CD4-positive, CD25-positive, alpha-beta regulatory T cell (primary cell): ENCODE measurements around the gene CCDC83. TPM values are rescaled to one million over a fixed set of nuclear protein-coding genes. Genes with fewer than 3 reads are reported as not detected.
"Not testable (repeated sequence)": the region's sequence is repeated elsewhere in the genome, so short reads cannot be mapped to it uniquely, and the experiment has no call there.

Source experiments
- ATAC-seq, 2 donors: fragments of 150-1000 bp; cut with Tn5 transposase; one replicate each; pipeline ENCODE4 v1.10.0; 2021; ENCODE audit warnings: low read depth in 2 of 2, moderate number of reproducible peaks in 2 of 2, moderate library complexity in 1 of 2
- DNase-seq, 3 donors: peaks; one replicate each; pipeline versions ENCODE4 v3.0.0 to v3.0.0-alpha.2; 2012 to 2022; ENCODE audit warnings: mixed read lengths in 1 of 3
- H3K27ac ChIP-seq: one replicate; pipeline ENCODE4 v1.7.0; 2013; ENCODE audit warnings: mild to moderate bottlenecking, low read length; ENCODE audit not compliant: insufficient read depth, poor library complexity, severe bottlenecking
- H3K27me3 ChIP-seq: one replicate; pipeline ENCODE4 v1.7.0; 2013; ENCODE audit warnings: low read length; ENCODE audit not compliant: control insufficient read depth, insufficient read depth
- H3K36me3 ChIP-seq: one replicate; pipeline ENCODE4 v1.7.0; 2013; ENCODE audit warnings: mild to moderate bottlenecking, low read length, moderate library complexity; ENCODE audit not compliant: control insufficient read depth, insufficient read depth
- H3K4me1 ChIP-seq: 2 replicates; pipeline ENCODE4 v1.7.0; 2013; ENCODE audit warnings: mild to moderate bottlenecking, low read length; ENCODE audit not compliant: insufficient read depth, control insufficient read depth, poor library complexity, severe bottlenecking
- H3K4me3 ChIP-seq: one replicate; pipeline ENCODE4 v1.7.0; 2013; ENCODE audit warnings: low read depth, mild to moderate bottlenecking, low read length, moderate library complexity
- H3K9me3 ChIP-seq, 2 experiments: 1 replicate in 1 of 2; 2 replicates in 1 of 2; pipeline ENCODE4 v1.7.0; 2013; ENCODE audit warnings: low read length in 2 of 2, mild to moderate bottlenecking in 1 of 2, moderate library complexity in 1 of 2; ENCODE audit not compliant: control insufficient read depth in 2 of 2
- H3K27ac Mint-ChIP-seq, 3 donors: one replicate each; pipeline ENCODE4 v1.8.0; 2020 to 2022; ENCODE audit warnings: mild to moderate bottlenecking in 3 of 3, mixed read lengths in 3 of 3, moderate library complexity in 2 of 3
- H3K27me3 Mint-ChIP-seq: one replicate; pipeline ENCODE4 v1.8.0; 2022; ENCODE audit warnings: mild to moderate bottlenecking, mixed read lengths
- H3K36me3 Mint-ChIP-seq: one replicate; pipeline ENCODE4 v1.8.0; 2020; ENCODE audit warnings: mixed read lengths
- H3K4me1 Mint-ChIP-seq, 4 donors: one replicate each; pipeline ENCODE4 v1.8.0; 2020 to 2022; ENCODE audit warnings: mixed read lengths in 4 of 4, mild to moderate bottlenecking in 1 of 4
- H3K4me3 Mint-ChIP-seq, 4 donors: one replicate each; pipeline ENCODE4 v1.8.0; 2020 to 2022; ENCODE audit warnings: mild to moderate bottlenecking in 4 of 4, mixed read lengths in 4 of 4, moderate library complexity in 3 of 4
- H3K9me3 Mint-ChIP-seq, 7 donors: one replicate each; pipeline ENCODE4 v1.8.0; 2020 to 2022; ENCODE audit warnings: mixed read lengths in 7 of 7, mild to moderate bottlenecking in 3 of 7, moderate library complexity in 2 of 7
- polyA plus RNA-seq, 4 donors: library from polyadenylated mRNA; unstranded; fragments of 300-500 nt; fragmentation: Illumina TruSeq; gene quantifications; one replicate each; pipeline ENCODE4 v1.2.3, GENCODE V29; 2021
- total RNA-seq: library from RNA; stranded (reverse); gene quantifications from one replicate; pipeline ENCODE4 v1.2.3, GENCODE V29; 2022

Gene CCDC83
- total and polyA plus RNA-seq, 5 donors from 2014 or later: not detected

DNA sequence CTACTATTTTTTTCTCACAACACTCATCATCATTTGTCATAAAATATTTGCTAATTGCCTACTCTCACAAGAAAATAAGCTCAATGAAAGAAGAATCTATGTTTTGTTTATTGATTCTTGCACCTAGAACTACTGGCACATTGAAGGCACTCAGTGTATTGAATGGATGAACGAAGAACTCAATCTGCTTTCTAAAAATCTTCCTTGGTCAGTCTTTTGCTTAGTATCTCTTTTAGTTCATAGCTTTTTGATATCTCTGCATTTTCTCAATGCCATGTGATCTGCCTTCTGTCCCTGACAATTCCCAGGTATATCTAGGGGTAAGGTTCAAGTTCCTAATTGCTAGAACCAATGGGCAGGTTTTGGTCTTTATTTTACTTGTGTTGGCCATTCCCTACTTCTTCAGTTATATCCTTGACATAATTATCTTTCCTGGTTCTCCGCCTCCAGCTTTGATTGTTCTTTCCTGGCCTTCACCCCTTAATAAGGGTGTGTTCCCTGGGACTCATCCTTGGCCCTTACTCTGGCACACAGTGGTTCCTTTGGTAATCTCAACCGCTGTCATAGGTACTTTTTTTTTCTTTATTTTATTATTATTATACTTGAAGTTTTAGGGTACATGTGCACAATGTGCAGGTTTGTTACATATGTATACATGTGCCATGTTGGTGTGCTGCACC, 96.4 kb downstream of the CCDC83 start:
- Mint-ChIP-seq H3K27me3 (no peaks in the 10 kb centered on the region), H3K4me3 (no peak overlapping the region), H3K27ac (peak overlapping the region in 1 of 3 donors; percentile 32), H3K9me3 (peaks cover 0 to 21% (median 5%) of the 10 kb centered on the region in 7 donors), H3K4me1 (peaks cover 0 to 7% (median 0%) of the 10 kb centered on the region in 4 donors), H3K36me3 (peaks cover 30% of the 10 kb centered on the region)
- DNase-seq (no peak), ATAC-seq (no peak)
- Histone ChIP-seq H3K27me3 (no peaks in the 10 kb centered on the region), H3K4me1 (no peaks in the 10 kb centered on the region), H3K4me3 (no peak overlapping the region), H3K36me3 (peaks cover 22% of the 10 kb centered on the region), H3K27ac (no peak overlapping the region), H3K9me3 (peaks cover 0 to 12% of the 10 kb centered on the region in 2 experiments)

DNA sequence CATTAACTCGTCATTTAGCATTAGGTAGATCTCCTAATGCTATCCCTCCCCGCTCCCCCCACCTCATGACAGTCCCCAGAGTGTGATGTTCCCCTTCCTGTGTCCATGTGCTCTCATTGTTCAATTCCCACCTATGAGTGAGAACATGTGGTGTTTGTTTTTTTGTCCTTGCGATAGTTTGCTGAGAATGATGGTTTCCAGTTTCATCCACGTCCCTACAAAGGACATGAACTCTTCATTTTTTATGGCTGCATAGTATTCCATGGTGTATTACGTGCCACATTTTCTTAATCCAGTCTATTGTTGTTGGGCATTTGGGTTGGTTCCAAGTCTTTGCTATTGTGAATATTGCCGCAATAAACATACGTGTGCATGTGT, 96.9 kb downstream of the CCDC83 start:
- Mint-ChIP-seq H3K27ac (peak overlapping the region in 1 of 3 donors; percentile 32), H3K36me3 (peaks cover 35% of the 10 kb centered on the region), H3K9me3 (peaks cover 0 to 21% (median 5%) of the 10 kb centered on the region in 7 donors)
- H3K4me3 Mint-ChIP-seq, H3K4me3 ChIP-seq, H3K27ac ChIP-seq, ATAC-seq, H3K4me1 Mint-ChIP-seq, H3K27me3 ChIP-seq, DNase-seq, H3K27me3 Mint-ChIP-seq, H3K4me1 ChIP-seq: not testable (repeated sequence)
- peaks cover 27% of the 10 kb centered on the region for H3K36me3 ChIP-seq
- peaks cover 0 to 12% of the 10 kb centered on the region in 2 experiments for H3K9me3 ChIP-seq

DNA sequence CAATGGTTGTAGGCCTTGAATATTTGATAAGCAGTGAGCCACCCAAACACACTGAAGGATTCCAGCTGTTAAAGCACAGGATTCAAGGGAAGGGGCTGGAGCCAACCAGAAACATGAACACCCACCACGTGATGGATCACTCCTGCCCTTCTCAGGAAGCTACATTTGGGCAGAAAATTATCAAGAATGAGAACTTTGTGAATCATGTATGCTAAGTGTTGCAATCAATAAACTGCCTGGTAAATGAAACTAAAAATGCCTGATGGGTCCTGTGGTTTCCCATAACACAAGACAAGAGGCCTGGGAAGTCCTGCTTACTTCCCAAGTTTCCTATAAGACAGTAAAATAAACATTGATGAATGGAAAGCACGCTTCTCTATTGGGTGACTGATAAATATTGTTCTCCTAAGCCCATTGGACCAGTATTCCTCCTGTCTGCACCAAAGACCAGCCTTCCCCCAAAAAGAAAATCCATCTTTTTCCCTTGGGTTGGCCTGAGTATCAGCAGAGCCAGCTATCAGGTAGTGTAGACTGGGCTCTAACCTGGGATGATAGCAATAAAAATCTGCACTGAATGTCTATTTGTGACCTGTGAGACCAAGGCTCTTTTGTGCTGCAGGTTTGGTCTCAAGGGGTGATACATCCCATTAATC, 98.4 kb downstream of the CCDC83 start:
- H3K36me3 ChIP-seq: peaks cover 42% of the 10 kb centered on the region
- Mint-ChIP-seq H3K4me1 (peaks cover 0 to 9% (median under 1%) of the 10 kb centered on the region in 4 donors), H3K36me3 (peaks cover 48% of the 10 kb centered on the region), H3K27me3 (no peaks in the 10 kb centered on the region), H3K27ac (no peak overlapping the region), H3K4me3 (no peak overlapping the region), H3K9me3 (peaks cover 0 to 21% (median 5%) of the 10 kb centered on the region in 7 donors)
- H3K9me3 ChIP-seq: peaks cover 0 to 12% of the 10 kb centered on the region in 2 experiments
- no peak overlapping the region for H3K27ac ChIP-seq
- ATAC-seq: no peak
- H3K4me1 ChIP-seq: no peaks in the 10 kb centered on the region
- H3K4me3 ChIP-seq: no peak overlapping the region
- no peak for DNase-seq
- no peaks in the 10 kb centered on the region for H3K27me3 ChIP-seq

DNA sequence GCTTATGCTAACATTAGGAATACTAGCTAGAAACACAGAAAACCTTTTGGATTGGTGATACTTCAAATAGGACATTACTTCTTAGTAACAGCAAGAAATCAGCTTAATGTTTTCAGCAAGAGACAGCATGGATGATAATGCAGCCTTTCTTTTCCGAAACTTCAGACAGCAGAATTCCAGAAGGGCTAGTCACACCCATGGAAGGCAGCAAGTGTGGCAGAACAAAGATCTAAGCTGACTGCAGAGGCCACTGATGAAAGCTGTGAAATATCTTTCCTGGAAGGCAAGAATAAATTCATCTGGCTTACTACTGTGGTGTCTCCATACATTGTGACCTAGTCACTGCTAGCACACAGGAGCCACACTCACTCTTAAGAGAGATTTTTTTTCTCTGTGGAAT, 100.3 kb downstream of the CCDC83 start:
- H3K4me1 ChIP-seq: no peaks in the 10 kb centered on the region
- DNase-seq (no peak), ATAC-seq (no peak)
- no peak overlapping the region for H3K4me3 ChIP-seq
- Mint-ChIP-seq H3K9me3 (peaks cover 0 to 21% (median 5%) of the 10 kb centered on the region in 7 donors), H3K36me3 (peaks cover 61% of the 10 kb centered on the region), H3K4me3 (no peak overlapping the region), H3K4me1 (peaks cover 0 to 9% (median 4%) of the 10 kb centered on the region in 4 donors), H3K27me3 (no peaks in the 10 kb centered on the region), H3K27ac (no peak overlapping the region)
- peaks cover 0 to 12% of the 10 kb centered on the region in 2 experiments for H3K9me3 ChIP-seq
- H3K36me3 ChIP-seq: peaks cover 58% of the 10 kb centered on the region
- no peak overlapping the region for H3K27ac ChIP-seq
- H3K27me3 ChIP-seq: no peaks in the 10 kb centered on the region

DNA sequence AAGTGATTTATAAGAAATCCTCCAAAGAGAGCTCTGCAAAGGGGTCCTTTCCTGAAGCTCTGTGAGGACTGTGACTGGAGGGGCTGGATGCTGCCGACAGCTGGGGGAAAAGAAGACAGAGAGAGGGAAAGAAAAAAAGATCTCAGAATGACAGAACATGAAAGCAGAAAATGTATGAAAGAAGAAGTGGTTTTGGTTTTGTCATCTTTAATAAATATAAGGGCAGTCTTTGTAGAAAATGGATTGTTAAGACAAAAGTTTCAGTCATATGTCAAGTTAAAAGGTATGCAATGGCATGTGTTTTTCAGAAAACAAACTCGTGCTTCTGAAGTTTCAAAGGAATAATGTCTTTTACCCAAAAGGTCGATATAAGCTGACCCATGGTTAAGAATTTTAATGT, 105.5 kb downstream of the CCDC83 start:
- Mint-ChIP-seq H3K4me3 (no peak overlapping the region), H3K9me3 (peaks cover 0 to 2% (median 0%) of the 10 kb centered on the region in 7 donors), H3K36me3 (peaks cover 71% of the 10 kb centered on the region), H3K4me1 (peaks cover 2 to 18% (median 14%) of the 10 kb centered on the region in 4 donors), H3K27ac (peak overlapping the region in 1 of 3 donors; percentile 75), H3K27me3 (no peaks in the 10 kb centered on the region)
- ATAC-seq: no peak
- Histone ChIP-seq H3K27me3 (no peaks in the 10 kb centered on the region), H3K36me3 (peaks cover 80% of the 10 kb centered on the region), H3K9me3 (no peaks in the 10 kb centered on the region), H3K4me3 (no peak overlapping the region), H3K27ac (no peak overlapping the region), H3K4me1 (no peaks in the 10 kb centered on the region)
- no peak for DNase-seq

DNA sequence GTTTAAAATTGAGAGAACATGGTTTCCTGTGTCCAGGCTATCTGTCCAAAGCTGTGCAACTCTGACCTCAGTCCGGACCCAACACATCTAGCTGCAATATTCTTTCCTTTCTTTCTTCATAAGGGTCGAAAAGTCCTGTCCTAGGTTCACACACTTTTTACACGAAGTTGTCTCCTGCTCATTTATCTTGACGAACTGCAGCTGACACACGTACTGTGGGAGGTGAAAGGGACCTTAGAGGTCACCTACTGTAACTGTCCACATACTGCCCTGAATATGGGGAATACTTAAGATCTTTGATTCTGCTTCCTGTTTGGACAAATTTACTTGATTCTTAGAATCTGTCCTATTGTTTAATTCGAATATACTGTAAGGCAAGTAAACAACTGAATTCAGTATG, 105.9 kb downstream of the CCDC83 start:
- Histone ChIP-seq H3K4me3 (no peak overlapping the region), H3K9me3 (no peaks in the 10 kb centered on the region), H3K27me3 (no peaks in the 10 kb centered on the region), H3K27ac (no peak overlapping the region), H3K36me3 (peaks cover 78% of the 10 kb centered on the region), H3K4me1 (no peaks in the 10 kb centered on the region)
- Mint-ChIP-seq H3K9me3 (peaks cover 0 to 2% (median 0%) of the 10 kb centered on the region in 7 donors), H3K27ac (peak overlapping the region in 1 of 3 donors; percentile 62), H3K36me3 (peaks cover 70% of the 10 kb centered on the region), H3K4me1 (peaks cover 3 to 18% (median 14%) of the 10 kb centered on the region in 4 donors), H3K27me3 (no peaks in the 10 kb centered on the region), H3K4me3 (no peak overlapping the region)
- DNase-seq: no peak
- ATAC-seq: no peak

DNA sequence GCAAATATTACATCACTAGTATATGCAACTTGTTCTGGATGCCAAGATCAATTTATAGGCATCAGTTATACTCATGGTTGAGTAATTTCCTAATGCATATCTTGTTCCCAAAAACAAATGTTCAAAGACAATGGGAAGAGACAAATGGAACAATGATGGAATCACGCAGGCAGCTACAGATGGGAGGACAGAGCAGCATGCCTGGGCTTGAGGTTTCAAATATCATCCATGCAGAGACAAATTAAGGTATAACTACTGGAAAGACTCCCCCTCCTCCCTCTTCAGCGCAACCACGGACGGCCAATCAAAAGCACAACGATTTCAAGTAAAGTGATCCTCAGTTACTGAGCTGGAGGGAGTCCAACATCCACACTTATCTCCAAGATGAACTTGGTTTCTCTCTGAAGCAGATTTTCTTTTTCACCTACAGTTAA, 106.8 kb downstream of the CCDC83 start:
- ATAC-seq (no peak), DNase-seq (no peak)
- no peaks in the 10 kb centered on the region for H3K4me1 ChIP-seq
- H3K36me3 Mint-ChIP-seq: peaks cover 65% of the 10 kb centered on the region
- peaks cover 0 to 2% (median 0%) of the 10 kb centered on the region in 7 donors for H3K9me3 Mint-ChIP-seq
- peak overlapping the region in 2 of 3 donors; percentile 11 to 66 for H3K27ac Mint-ChIP-seq
- peaks cover 4 to 18% (median 13%) of the 10 kb centered on the region in 4 donors for H3K4me1 Mint-ChIP-seq
- no peak overlapping the region for H3K4me3 ChIP-seq
- H3K4me3 Mint-ChIP-seq: no peak overlapping the region
- no peaks in the 10 kb centered on the region for H3K27me3 Mint-ChIP-seq
- no peak overlapping the region for H3K27ac ChIP-seq
- H3K9me3 ChIP-seq: no peaks in the 10 kb centered on the region
- no peaks in the 10 kb centered on the region for H3K27me3 ChIP-seq
- peaks cover 78% of the 10 kb centered on the region for H3K36me3 ChIP-seq
